Measurements from ENCODE around the gene LCNL1. TPM values are rescaled to one million over a fixed set of nuclear protein-coding genes. Genes with fewer than 3 reads are reported as not detected.

LCNL1 gene
- total RNA-seq, 1 experiment from 2014 or later = 0.82 TPM

DNA sequence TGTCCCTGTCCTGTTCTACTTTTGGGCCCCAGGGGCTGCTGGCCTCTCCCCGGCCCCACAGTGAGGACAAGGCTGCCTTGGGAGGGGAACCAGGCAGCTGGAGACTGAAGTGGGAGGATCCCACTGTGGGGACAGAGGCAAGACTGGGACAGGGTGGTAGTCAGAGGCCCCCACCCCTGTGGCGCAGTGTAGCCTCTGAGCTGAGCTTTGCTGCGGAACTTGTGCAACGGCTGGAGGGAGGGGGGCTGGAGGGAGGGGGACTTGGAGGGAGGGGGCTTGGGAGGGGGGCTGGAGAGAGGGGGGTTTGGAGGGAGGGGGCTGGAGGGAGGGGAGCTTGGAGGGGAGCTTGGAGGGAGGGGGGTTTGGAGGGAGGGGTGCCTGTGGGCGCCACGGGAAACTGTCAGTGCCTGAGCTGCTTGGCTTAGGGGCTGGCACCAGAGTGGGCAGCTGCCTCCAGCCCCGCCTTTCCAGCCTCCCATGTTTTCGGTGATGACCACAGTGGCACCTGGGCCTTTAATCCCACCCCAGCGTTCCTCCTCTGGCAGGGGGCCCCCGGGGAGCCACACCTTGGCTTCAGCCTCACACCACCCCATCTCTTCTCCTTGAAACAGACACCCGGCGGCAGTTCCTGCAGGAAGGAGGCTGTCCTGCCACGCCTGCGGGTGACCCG lies 51.4 kb downstream of the LCNL1 start:
- no TSS peak for BruUV-seq (replicated peaks)
- DNase-seq (ENCODE audit: low read depth, low spot score) (no peak), ATAC-seq (0 out of 2 replicates have a peak, but pooled peaks have one; percentile 2)
- no peaks in the 10 kb centered on the region for H3K36me3 ChIP-seq (ENCODE audit: control insufficient read depth, insufficient read depth, low read length)
- no peak overlapping the region for H3K4me3 ChIP-seq (ENCODE audit: low read depth in 2 of 2, low read length in 2 of 2)
- H3K27ac ChIP-seq (ENCODE audit: low read length) = no peak overlapping the region
- no peaks in the 10 kb centered on the region for H3K27me3 ChIP-seq (ENCODE audit: control insufficient read depth, insufficient read depth, low read length)
- no peaks in the 10 kb centered on the region for H3K9me3 ChIP-seq (ENCODE audit: control insufficient read depth, insufficient read depth, low read depth, low read length)
- in situ Hi-C loops (cut with HindIII; ENCODE audit: low pct_unique_long_range_greater_than_20kb, low sequenced_read_pairs) = no loop called here
- intact Hi-C loops (cut with micrococcal nuclease; ENCODE audit: unreplicated experiment) = loop anchor here (10.0 kb wide), 1 partner anchor 89 kb away; the partner anchor contains the start of genes C8G and FBXW5
- ChIA-PET POLR2A (no interaction called here), CTCF (interaction anchor here (1.3 to 2.0 kb wide), 2 partner anchors 9 to 86 kb away, joined by 7 to 22 read pairs; no protein-coding TSS in a partner anchor)
- H3K4me1 ChIP-seq (ENCODE audit: control insufficient read depth, insufficient read depth, low read length) = peaks cover 7% of the 10 kb centered on the region
- TF ChIP-seq TCF7L2 (IDR thresholded peaks at IDR 0.05; ENCODE audit: low read depth, low read length) (no peak), POLR2AphosphoS5 (IDR thresholded peaks at IDR 0.05; ENCODE audit: low read depth, low read length) (no peak), SIN3A (IDR thresholded peaks at IDR 0.05; ENCODE audit: borderline replicate concordance, insufficient read depth, low read depth, low read length) (no peak)
- TF ChIP-seq, protein P1, sequence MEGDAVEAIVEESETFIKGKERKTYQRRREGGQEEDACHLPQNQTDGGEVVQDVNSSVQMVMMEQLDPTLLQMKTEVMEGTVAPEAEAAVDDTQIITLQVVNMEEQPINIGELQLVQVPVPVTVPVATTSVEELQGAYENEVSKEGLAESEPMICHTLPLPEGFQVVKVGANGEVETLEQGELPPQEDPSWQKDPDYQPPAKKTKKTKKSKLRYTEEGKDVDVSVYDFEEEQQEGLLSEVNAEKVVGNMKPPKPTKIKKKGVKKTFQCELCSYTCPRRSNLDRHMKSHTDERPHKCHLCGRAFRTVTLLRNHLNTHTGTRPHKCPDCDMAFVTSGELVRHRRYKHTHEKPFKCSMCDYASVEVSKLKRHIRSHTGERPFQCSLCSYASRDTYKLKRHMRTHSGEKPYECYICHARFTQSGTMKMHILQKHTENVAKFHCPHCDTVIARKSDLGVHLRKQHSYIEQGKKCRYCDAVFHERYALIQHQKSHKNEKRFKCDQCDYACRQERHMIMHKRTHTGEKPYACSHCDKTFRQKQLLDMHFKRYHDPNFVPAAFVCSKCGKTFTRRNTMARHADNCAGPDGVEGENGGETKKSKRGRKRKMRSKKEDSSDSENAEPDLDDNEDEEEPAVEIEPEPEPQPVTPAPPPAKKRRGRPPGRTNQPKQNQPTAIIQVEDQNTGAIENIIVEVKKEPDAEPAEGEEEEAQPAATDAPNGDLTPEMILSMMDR (IDR thresholded peaks at IDR 0.05) = no peak
- TF ChIP-seq, protein P2, sequence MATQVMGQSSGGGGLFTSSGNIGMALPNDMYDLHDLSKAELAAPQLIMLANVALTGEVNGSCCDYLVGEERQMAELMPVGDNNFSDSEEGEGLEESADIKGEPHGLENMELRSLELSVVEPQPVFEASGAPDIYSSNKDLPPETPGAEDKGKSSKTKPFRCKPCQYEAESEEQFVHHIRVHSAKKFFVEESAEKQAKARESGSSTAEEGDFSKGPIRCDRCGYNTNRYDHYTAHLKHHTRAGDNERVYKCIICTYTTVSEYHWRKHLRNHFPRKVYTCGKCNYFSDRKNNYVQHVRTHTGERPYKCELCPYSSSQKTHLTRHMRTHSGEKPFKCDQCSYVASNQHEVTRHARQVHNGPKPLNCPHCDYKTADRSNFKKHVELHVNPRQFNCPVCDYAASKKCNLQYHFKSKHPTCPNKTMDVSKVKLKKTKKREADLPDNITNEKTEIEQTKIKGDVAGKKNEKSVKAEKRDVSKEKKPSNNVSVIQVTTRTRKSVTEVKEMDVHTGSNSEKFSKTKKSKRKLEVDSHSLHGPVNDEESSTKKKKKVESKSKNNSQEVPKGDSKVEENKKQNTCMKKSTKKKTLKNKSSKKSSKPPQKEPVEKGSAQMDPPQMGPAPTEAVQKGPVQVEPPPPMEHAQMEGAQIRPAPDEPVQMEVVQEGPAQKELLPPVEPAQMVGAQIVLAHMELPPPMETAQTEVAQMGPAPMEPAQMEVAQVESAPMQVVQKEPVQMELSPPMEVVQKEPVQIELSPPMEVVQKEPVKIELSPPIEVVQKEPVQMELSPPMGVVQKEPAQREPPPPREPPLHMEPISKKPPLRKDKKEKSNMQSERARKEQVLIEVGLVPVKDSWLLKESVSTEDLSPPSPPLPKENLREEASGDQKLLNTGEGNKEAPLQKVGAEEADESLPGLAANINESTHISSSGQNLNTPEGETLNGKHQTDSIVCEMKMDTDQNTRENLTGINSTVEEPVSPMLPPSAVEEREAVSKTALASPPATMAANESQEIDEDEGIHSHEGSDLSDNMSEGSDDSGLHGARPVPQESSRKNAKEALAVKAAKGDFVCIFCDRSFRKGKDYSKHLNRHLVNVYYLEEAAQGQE (IDR thresholded peaks at IDR 0.05; ENCODE audit: insufficient read depth in 1 of 2, low read depth in 2 of 2, low read length in 1 of 2) = no peak

DNA sequence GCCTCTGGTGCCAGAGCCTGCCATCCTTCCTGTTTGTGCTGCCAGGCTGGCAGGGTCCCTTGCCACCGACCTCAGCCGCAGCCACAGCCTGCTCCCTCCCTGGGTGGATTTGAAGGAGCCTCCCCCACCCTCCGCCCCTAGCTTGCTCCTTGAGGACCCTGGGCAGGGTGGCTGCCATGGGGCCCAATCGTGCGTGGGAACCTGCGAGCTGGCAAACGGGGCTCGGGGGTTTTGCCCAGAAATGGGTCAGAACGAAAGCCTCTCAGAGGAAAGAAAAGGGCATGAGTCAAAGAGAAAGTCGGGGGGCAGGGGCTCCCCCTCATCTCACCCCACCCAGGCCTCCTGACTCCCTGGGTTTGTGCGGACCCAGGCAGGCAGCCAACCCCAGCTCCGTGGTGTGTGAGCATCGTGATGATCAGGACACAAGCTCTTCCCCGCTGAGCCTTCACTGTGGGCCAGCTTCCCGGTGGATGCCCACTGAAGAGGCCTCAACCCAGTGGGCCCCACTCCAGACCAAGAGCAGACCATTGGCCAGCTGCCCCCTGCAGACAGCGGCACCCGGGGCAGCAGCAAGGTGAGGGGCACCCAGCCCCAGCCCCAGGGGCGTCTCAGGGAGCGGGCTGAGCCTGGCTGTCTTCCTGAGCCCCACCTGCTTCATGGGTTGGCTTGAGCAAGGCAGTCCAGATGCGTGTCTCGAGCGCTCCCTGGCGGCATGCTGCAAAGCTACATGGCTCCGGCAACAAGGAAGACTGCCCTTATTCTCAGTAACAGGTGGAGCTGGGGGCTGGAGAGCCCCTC lies 52.1 kb downstream of the LCNL1 start:
- H3K36me3 ChIP-seq (ENCODE audit: control insufficient read depth, insufficient read depth, low read length) = no peaks in the 10 kb centered on the region
- peaks cover 5% of the 10 kb centered on the region for H3K4me1 ChIP-seq (ENCODE audit: control insufficient read depth, insufficient read depth, low read length)
- no peaks in the 10 kb centered on the region for H3K9me3 ChIP-seq (ENCODE audit: control insufficient read depth, insufficient read depth, low read depth, low read length)
- ChIA-PET POLR2A (interaction anchor here (0.6 kb wide), 1 partner anchor 266 kb away, joined by 3 read pairs; no protein-coding TSS in a partner anchor), CTCF (interaction anchor here (0.5 to 2.0 kb wide), 7 partner anchors 10 to 244 kb away, joined by 3 to 22 read pairs (median 4); no protein-coding TSS in a partner anchor)
- no peaks in the 10 kb centered on the region for H3K27me3 ChIP-seq (ENCODE audit: control insufficient read depth, insufficient read depth, low read length)
- peak overlapping the region in 1 of 2 experiments; percentile 14; a peak in 1 of 4 replicates for H3K4me3 ChIP-seq (ENCODE audit: low read depth in 2 of 2, low read length in 2 of 2)
- ATAC-seq (peak; percentile 93), DNase-seq (ENCODE audit: low read depth, low spot score) (peak; percentile 55)
- intact Hi-C loops (cut with micrococcal nuclease; ENCODE audit: unreplicated experiment) (loop anchor here (10.0 kb wide), 1 partner anchor 90 kb away; the partner anchor contains the start of genes C8G and FBXW5), in situ Hi-C loops (cut with HindIII; ENCODE audit: low pct_unique_long_range_greater_than_20kb, low sequenced_read_pairs) (no loop called here)
- no TSS peak for BruUV-seq (replicated peaks)
- no peak for TF ChIP-seq SIN3A (IDR thresholded peaks at IDR 0.05; ENCODE audit: borderline replicate concordance, insufficient read depth, low read depth, low read length)
- TF ChIP-seq, protein P1 (IDR thresholded peaks at IDR 0.05) = peak; percentile 90
- no peak overlapping the region for H3K27ac ChIP-seq (ENCODE audit: low read length)

Other genes starting within 250 kb of the LCNL1 start
- not detected for gene LCN10, start 240.1 kb upstream of the LCNL1 start, total RNA-seq (2021; ENCODE audit: unreplicated experiment)
- gene LCN6, start 234.5 kb upstream of the LCNL1 start, total RNA-seq (2021; ENCODE audit: unreplicated experiment) = not detected
- not detected for gene LCN8, start 224.8 kb upstream of the LCNL1 start, total RNA-seq (2021; ENCODE audit: unreplicated experiment)
- 0.05 TPM for gene LCN15, start 218.5 kb upstream of the LCNL1 start, total RNA-seq (2021; ENCODE audit: unreplicated experiment)
- 53.5 TPM for gene TMEM141, start 191.6 kb upstream of the LCNL1 start, total RNA-seq (2021; ENCODE audit: unreplicated experiment)
- gene CCDC183, start 186.7 kb upstream of the LCNL1 start, total RNA-seq (2021; ENCODE audit: unreplicated experiment) = 0.62 TPM
- 106 TPM for gene RABL6, start 175.0 kb upstream of the LCNL1 start, total RNA-seq (2021; ENCODE audit: unreplicated experiment)
- gene AJM1, start 140.5 kb upstream of the LCNL1 start, total RNA-seq (2021; ENCODE audit: unreplicated experiment) = 7.2 TPM
- gene PHPT1, start 133.6 kb upstream of the LCNL1 start, total RNA-seq (2021; ENCODE audit: unreplicated experiment) = 204 TPM
- gene MAMDC4, start 130.6 kb upstream of the LCNL1 start, total RNA-seq (2021; ENCODE audit: unreplicated experiment) = 6.3 TPM
- 270 TPM for gene EDF1, start 116.7 kb upstream of the LCNL1 start, total RNA-seq (2021; ENCODE audit: unreplicated experiment)
- 48.7 TPM for gene TRAF2, start 96.5 kb upstream of the LCNL1 start, total RNA-seq (2021; ENCODE audit: unreplicated experiment)
- 72.6 TPM for gene FBXW5, start 38.3 kb upstream of the LCNL1 start, total RNA-seq (2021; ENCODE audit: unreplicated experiment)
- gene C8G, start 37.8 kb upstream of the LCNL1 start, total RNA-seq (2021; ENCODE audit: unreplicated experiment) = 2.9 TPM
- gene LCN12, start 30.7 kb upstream of the LCNL1 start, total RNA-seq (2021; ENCODE audit: unreplicated experiment) = 2.5 TPM
- gene PTGDS, start 5.5 kb upstream of the LCNL1 start, total RNA-seq (2021; ENCODE audit: unreplicated experiment) = 13.7 TPM
- gene PAXX, start 9.4 kb downstream of the LCNL1 start, total RNA-seq (2021; ENCODE audit: unreplicated experiment) = 64.0 TPM
- gene CLIC3, start 13.6 kb downstream of the LCNL1 start, total RNA-seq (2021; ENCODE audit: unreplicated experiment) = 6.2 TPM
- gene ABCA2, start 45.2 kb downstream of the LCNL1 start, total RNA-seq (2021; ENCODE audit: unreplicated experiment) = 27.0 TPM
- not detected for gene FUT7, start 49.1 kb downstream of the LCNL1 start, total RNA-seq (2021; ENCODE audit: unreplicated experiment)
- gene NPDC1, start 63.2 kb downstream of the LCNL1 start, total RNA-seq (2021; ENCODE audit: unreplicated experiment) = 43.5 TPM
- gene ENTPD2, start 71.1 kb downstream of the LCNL1 start, total RNA-seq (2021; ENCODE audit: unreplicated experiment) = 2.8 TPM
- gene SAPCD2, start 87.6 kb downstream of the LCNL1 start, total RNA-seq (2021; ENCODE audit: unreplicated experiment) = 18.4 TPM
- 23.1 TPM for gene UAP1L1, start 94.5 kb downstream of the LCNL1 start, total RNA-seq (2021; ENCODE audit: unreplicated experiment)
- 57.2 TPM for gene MAN1B1, start 104.0 kb downstream of the LCNL1 start, total RNA-seq (2021; ENCODE audit: unreplicated experiment)
- 236 TPM for gene DPP7, start 131.7 kb downstream of the LCNL1 start, total RNA-seq (2021; ENCODE audit: unreplicated experiment)
- gene GRIN1, start 156.2 kb downstream of the LCNL1 start, total RNA-seq (2021; ENCODE audit: unreplicated experiment) = 4.9 TPM
- gene LRRC26, start 187.1 kb downstream of the LCNL1 start, total RNA-seq (2021; ENCODE audit: unreplicated experiment) = 0.69 TPM
- not detected for gene TMEM210, start 189.1 kb downstream of the LCNL1 start, total RNA-seq (2021; ENCODE audit: unreplicated experiment)
- gene ANAPC2, start 205.6 kb downstream of the LCNL1 start, total RNA-seq (2021; ENCODE audit: unreplicated experiment) = 46.0 TPM
- gene SSNA1, start 205.7 kb downstream of the LCNL1 start, total RNA-seq (2021; ENCODE audit: unreplicated experiment) = 86.9 TPM
- 21.7 TPM for gene TPRN, start 217.7 kb downstream of the LCNL1 start, total RNA-seq (2021; ENCODE audit: unreplicated experiment)
- gene TMEM203, start 222.7 kb downstream of the LCNL1 start, total RNA-seq (2021; ENCODE audit: unreplicated experiment) = 25.4 TPM
- gene NDOR1, start 222.7 kb downstream of the LCNL1 start, total RNA-seq (2021; ENCODE audit: unreplicated experiment) = 15.6 TPM
- 11.5 TPM for gene RNF208, start 239.2 kb downstream of the LCNL1 start, total RNA-seq (2021; ENCODE audit: unreplicated experiment)
- gene CYSRT1, start 242.2 kb downstream of the LCNL1 start, total RNA-seq (2021; ENCODE audit: unreplicated experiment) = 0.67 TPM
- 0.15 TPM for gene RNF224, start 244.5 kb downstream of the LCNL1 start, total RNA-seq (2021; ENCODE audit: unreplicated experiment)
- gene SLC34A3, start 247.9 kb downstream of the LCNL1 start, total RNA-seq (2021; ENCODE audit: unreplicated experiment) = not detected

All from Panc1 (cell line).